Neuronal stem cell (in vitro differentiated cells): ENCODE data around the gene FABP3.

Source experiments
- DNase-seq: peaks from one replicate; pipeline ENCODE4 v3.0.0-alpha.2; 2013; ENCODE audit warnings: low spot score
- H2AFZ ChIP-seq: one replicate; pipeline ENCODE4 v1.6.1; 2013; ENCODE audit warnings: mild to moderate bottlenecking, low read length, inconsistent platforms
- H2AK5ac ChIP-seq: 2 replicates; pipeline ENCODE4 v1.6.1; 2013; ENCODE audit warnings: low read depth, mild to moderate bottlenecking, inconsistent platforms, low read length, moderate library complexity, mixed read lengths
- H2BK120ac ChIP-seq: 2 replicates; pipeline ENCODE4 v1.6.1; 2013; ENCODE audit warnings: low read depth, mild to moderate bottlenecking, inconsistent platforms, low read length, moderate library complexity, mixed read lengths
- H2BK12ac ChIP-seq: one replicate; pipeline ENCODE4 v1.6.1; 2013; ENCODE audit warnings: low read length, inconsistent platforms
- H2BK15ac ChIP-seq: 2 replicates; pipeline ENCODE4 v1.6.1; 2013; ENCODE audit warnings: mild to moderate bottlenecking, low read length, inconsistent platforms, mixed read lengths
- H2BK5ac ChIP-seq: one replicate; pipeline ENCODE4 v1.6.1; 2013; ENCODE audit warnings: inconsistent platforms, mild to moderate bottlenecking, low read length, moderate library complexity
- H3K14ac ChIP-seq: one replicate; pipeline ENCODE4 v1.6.1; 2013; ENCODE audit warnings: low read length, inconsistent platforms
- H3K18ac ChIP-seq: 2 replicates; pipeline ENCODE4 v1.6.1; 2013; ENCODE audit warnings: low read length, inconsistent platforms
- H3K23ac ChIP-seq: 2 replicates; pipeline ENCODE4 v1.6.1; 2013; ENCODE audit warnings: low read depth, mild to moderate bottlenecking, mixed read lengths, low read length, inconsistent platforms; ENCODE audit not compliant: poor library complexity
- H3K27ac ChIP-seq: replicated peaks from 3 replicates; pipeline ENCODE4 v1.5.1; 2013; ENCODE audit warnings: low read length, inconsistent platforms
- H3K27me3 ChIP-seq, 3 experiments: 2 replicates each; pipeline ENCODE4 v1.6.1; 2013; ENCODE audit warnings: low read length in 3 of 3, mild to moderate bottlenecking in 2 of 3, inconsistent platforms in 1 of 3, low read depth in 1 of 3, mixed read lengths in 1 of 3, moderate library complexity in 1 of 3; ENCODE audit not compliant: control insufficient read depth in 3 of 3, insufficient read depth in 3 of 3
- H3K36me3 ChIP-seq, 2 donors: replicated peaks in 1 of 2; 2 replicates each; pipeline ENCODE4 v1.6.1; 2013; ENCODE audit warnings: low read length in 2 of 2; ENCODE audit not compliant: control insufficient read depth in 2 of 2, insufficient read depth in 2 of 2
- H3K4ac ChIP-seq: 2 replicates; pipeline ENCODE4 v1.6.1; 2013; ENCODE audit warnings: inconsistent platforms, mild to moderate bottlenecking, low read length, moderate library complexity
- H3K4me1 ChIP-seq, 2 donors: 1 replicate in 1 of 2; 2 replicates in 1 of 2; pipeline ENCODE4 v1.6.1; 2013; ENCODE audit warnings: low read length in 2 of 2, low read depth in 1 of 2; ENCODE audit not compliant: control insufficient read depth in 2 of 2, insufficient read depth in 1 of 2
- H3K4me2 ChIP-seq: one replicate; pipeline ENCODE4 v1.6.1; 2013; ENCODE audit warnings: mild to moderate bottlenecking, low read length, inconsistent platforms; ENCODE audit not compliant: insufficient read depth, poor library complexity, severe bottlenecking
- H3K4me3 ChIP-seq, 2 donors: 2 replicates each; pipeline ENCODE4 v1.5.1; 2013; ENCODE audit warnings: low read length in 2 of 2, mild to moderate bottlenecking in 2 of 2, inconsistent platforms in 1 of 2, moderate library complexity in 1 of 2
- H3K79me1 ChIP-seq: one replicate; pipeline ENCODE4 v1.6.1; 2013; ENCODE audit warnings: low read depth, mild to moderate bottlenecking, inconsistent platforms, low read length, moderate library complexity
- H3K9ac ChIP-seq: one replicate; pipeline ENCODE4 v1.6.1; 2013; ENCODE audit warnings: mild to moderate bottlenecking, low read depth, low read length, inconsistent platforms; ENCODE audit not compliant: poor library complexity
- H3K9me3 ChIP-seq, 2 donors: replicated peaks in 1 of 2; 2 replicates each; pipeline versions ENCODE3 to v1.6.1; 2013; ENCODE audit warnings: low read length in 2 of 2, mild to moderate bottlenecking in 2 of 2, inconsistent platforms in 1 of 2, low read depth in 1 of 2, mixed read lengths in 1 of 2, moderate library complexity in 1 of 2; ENCODE audit not compliant: control insufficient read depth in 2 of 2, insufficient read depth in 1 of 2
- H4K8ac ChIP-seq: one replicate; pipeline ENCODE4 v1.6.1; 2013; ENCODE audit warnings: low read depth, mild to moderate bottlenecking, inconsistent platforms, low read length, moderate library complexity
- H4K91ac ChIP-seq: one replicate; pipeline ENCODE4 v1.6.1; 2013; ENCODE audit warnings: low read length, low read depth, mild to moderate bottlenecking, inconsistent platforms; ENCODE audit not compliant: poor library complexity
- WGBS, 2 donors: extraction: QIAGEN DNeasy Blood & Tissue Kit; methylation state at CpG; one replicate each; pipeline ENCODE4 v1.1.7; 2013; ENCODE audit warnings: missing lambda C conversion rate in 2 of 2, mixed read lengths in 1 of 2; ENCODE audit not compliant: insufficient read length in 2 of 2, insufficient replicate concordance in 1 of 2; ENCODE audit errors: extremely low coverage in 2 of 2; 5-methylcytosine and 5-hydroxymethylcytosine counted together

Gene FABP3

DNA sequence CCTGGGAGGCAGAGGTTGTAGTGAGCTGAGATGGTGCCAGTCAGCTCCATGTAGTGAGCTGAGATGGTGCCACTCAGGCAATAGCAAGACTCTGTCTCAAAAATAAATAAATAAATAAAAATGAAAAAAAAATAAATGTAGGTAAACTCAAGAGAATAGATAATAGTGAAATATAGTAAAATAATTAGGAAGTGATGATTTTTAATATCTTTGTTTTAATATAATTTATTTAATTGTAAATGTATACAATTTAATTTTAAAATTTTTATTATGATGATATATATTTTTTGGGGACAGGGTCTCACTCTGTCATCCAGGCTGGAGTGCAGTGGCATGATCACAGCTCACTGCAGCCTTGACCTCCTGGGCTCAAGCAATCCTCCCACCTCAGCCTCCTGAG is 20.6 kb upstream of the FABP3 start:
- no peak overlapping the region for H3K14ac ChIP-seq
- H3K9me3 ChIP-seq = no peaks in the 10 kb centered on the region
- no peaks in the 10 kb centered on the region for H3K79me1 ChIP-seq
- H3K4me2 ChIP-seq = no peak overlapping the region
- no peak overlapping the region for H2BK15ac ChIP-seq
- H4K8ac ChIP-seq = no peak overlapping the region
- H3K23ac ChIP-seq = no peak overlapping the region
- H3K27ac ChIP-seq = no peak overlapping the region
- H3K18ac ChIP-seq = no peak overlapping the region
- H2AK5ac ChIP-seq = no peak overlapping the region
- no peaks in the 10 kb centered on the region for H3K27me3 ChIP-seq
- no peak overlapping the region for H2BK12ac ChIP-seq
- H2AFZ ChIP-seq = no peak overlapping the region
- no peaks in the 10 kb centered on the region for H3K36me3 ChIP-seq
- no peak overlapping the region for H3K4ac ChIP-seq
- no peak overlapping the region for H2BK120ac ChIP-seq
- H2BK5ac ChIP-seq = no peak overlapping the region
- DNase-seq = no peak
- peaks cover 2 to 10% of the 10 kb centered on the region in 2 donors for H3K4me1 ChIP-seq
- H3K9ac ChIP-seq = no peak overlapping the region
- H4K91ac ChIP-seq = no peak overlapping the region
- no peak overlapping the region for H3K4me3 ChIP-seq

DNA sequence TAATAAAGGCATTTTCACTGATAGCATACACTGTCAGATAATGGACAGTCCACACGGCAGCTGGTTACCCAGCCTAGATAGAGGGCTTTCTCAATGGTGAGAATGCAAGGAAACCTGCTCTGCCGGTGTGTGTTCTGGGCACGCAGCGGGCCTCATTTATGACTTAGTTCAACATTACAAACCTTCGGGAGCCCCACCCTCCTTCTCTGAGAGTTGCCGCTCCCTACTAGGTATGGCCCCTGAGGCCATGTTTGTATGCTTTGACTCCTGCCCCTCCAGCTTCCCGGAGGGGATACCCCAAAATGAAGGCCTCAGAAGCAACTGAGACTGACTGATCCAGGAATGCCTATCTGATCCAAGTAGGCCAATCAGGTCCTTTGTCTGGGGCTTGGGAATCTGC is 17.2 kb upstream of the FABP3 start:
- Histone ChIP-seq H3K18ac (no peak overlapping the region), H2BK15ac (no peak overlapping the region), H4K91ac (no peak overlapping the region), H2BK12ac (no peak overlapping the region), H3K4ac (no peak overlapping the region), H3K4me1 (peaks cover 2% of the 10 kb centered on the region in 2 donors), H3K27me3 (no peaks in the 10 kb centered on the region), H3K27ac (no peak overlapping the region), H3K4me3 (no peak overlapping the region), H2BK5ac (no peak overlapping the region), H3K9me3 (no peaks in the 10 kb centered on the region), H3K23ac (no peak overlapping the region), H3K4me2 (no peak overlapping the region), H2AK5ac (peak overlapping the region; percentile 19), H3K14ac (no peak overlapping the region), H3K9ac (no peak overlapping the region), H2BK120ac (no peak overlapping the region), H3K79me1 (no peaks in the 10 kb centered on the region), H3K36me3 (no peaks in the 10 kb centered on the region), H4K8ac (no peak overlapping the region), H2AFZ (no peak overlapping the region)
- DNase-seq = no peak
- no CpG with 5 or more reads among the region's 7 CpGs for WGBS, 2 donors

DNA sequence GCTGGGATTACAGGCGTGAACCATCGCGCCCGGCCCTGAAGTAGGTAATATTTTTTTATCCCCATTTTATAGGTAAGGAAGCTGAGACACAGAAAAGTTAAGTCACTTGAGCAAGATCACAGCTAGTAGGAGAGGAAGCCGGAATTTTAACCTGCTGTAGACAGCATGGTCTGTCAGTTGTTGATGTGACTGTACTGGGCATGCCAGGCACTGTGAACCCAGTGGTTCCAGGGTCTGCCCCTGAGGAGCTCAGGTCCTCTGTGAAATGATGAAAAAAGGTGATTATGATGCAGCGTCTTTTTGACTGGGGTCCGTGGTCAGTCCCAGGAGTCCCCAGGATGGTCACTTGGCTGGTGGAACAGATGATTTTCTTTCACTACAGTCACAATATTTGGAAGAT is 16.7 kb upstream of the FABP3 start:
- no peak overlapping the region for H2AK5ac ChIP-seq
- H3K4ac ChIP-seq = no peak overlapping the region
- no peak overlapping the region for H2AFZ ChIP-seq
- no peaks in the 10 kb centered on the region for H3K36me3 ChIP-seq
- no peaks in the 10 kb centered on the region for H3K27me3 ChIP-seq
- H3K27ac ChIP-seq = no peak overlapping the region
- H4K8ac ChIP-seq = no peak overlapping the region
- H3K79me1 ChIP-seq = no peaks in the 10 kb centered on the region
- no peak overlapping the region for H3K18ac ChIP-seq
- DNase-seq = no peak
- no CpG with 5 or more reads among the region's 7 CpGs for WGBS, 2 donors
- no peak overlapping the region for H2BK120ac ChIP-seq
- no peak overlapping the region for H3K4me2 ChIP-seq
- H3K9me3 ChIP-seq = no peaks in the 10 kb centered on the region
- no peak overlapping the region for H3K9ac ChIP-seq
- no peak overlapping the region for H2BK5ac ChIP-seq
- H3K23ac ChIP-seq = no peak overlapping the region
- H3K4me3 ChIP-seq = no peak overlapping the region
- no peak overlapping the region for H2BK12ac ChIP-seq
- H3K14ac ChIP-seq = no peak overlapping the region
- no peak overlapping the region for H2BK15ac ChIP-seq
- H3K4me1 ChIP-seq = peaks cover 2% of the 10 kb centered on the region in 2 donors
- no peak overlapping the region for H4K91ac ChIP-seq

DNA sequence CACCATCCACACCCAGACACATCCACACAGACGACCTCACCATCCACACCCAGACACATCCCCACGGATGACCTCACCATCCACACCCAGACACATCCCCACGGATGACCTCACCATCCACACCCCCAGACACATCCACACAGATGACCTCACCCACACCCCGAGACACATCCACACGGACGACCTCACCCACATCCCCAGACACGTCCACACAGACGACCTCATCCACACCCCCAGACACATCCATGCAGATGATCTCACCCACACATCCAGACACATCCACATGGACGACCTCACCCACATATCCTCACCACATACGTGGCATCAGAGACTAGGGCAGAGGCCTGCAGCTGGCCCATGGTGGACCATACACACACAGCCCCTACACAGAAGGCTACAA is 14.7 kb upstream of the FABP3 start:
- Histone ChIP-seq H3K4me1 (no peaks in the 10 kb centered on the region), H4K8ac (no peak overlapping the region), H2BK15ac (no peak overlapping the region), H3K79me1 (no peaks in the 10 kb centered on the region), H3K27me3 (no peaks in the 10 kb centered on the region), H3K9me3 (no peaks in the 10 kb centered on the region), H2AFZ (no peak overlapping the region), H2BK120ac (no peak overlapping the region), H3K4me2 (no peak overlapping the region), H2BK5ac (no peak overlapping the region), H3K36me3 (no peaks in the 10 kb centered on the region), H3K4ac (no peak overlapping the region), H3K27ac (no peak overlapping the region), H4K91ac (no peak overlapping the region), H3K14ac (no peak overlapping the region), H3K18ac (no peak overlapping the region), H2AK5ac (no peak overlapping the region), H3K23ac (no peak overlapping the region), H3K9ac (no peak overlapping the region), H3K4me3 (no peak overlapping the region), H2BK12ac (no peak overlapping the region)
- WGBS, 2 donors = no CpG with 5 or more reads among the region's 10 CpGs
- no peak for DNase-seq
